ENCODE measurements around the gene PARD6B.
"Not testable (repeated sequence)": the region's sequence is repeated elsewhere in the genome, so short reads cannot be mapped to it uniquely, and the experiment has no call there.

Gene PARD6B

DNA sequence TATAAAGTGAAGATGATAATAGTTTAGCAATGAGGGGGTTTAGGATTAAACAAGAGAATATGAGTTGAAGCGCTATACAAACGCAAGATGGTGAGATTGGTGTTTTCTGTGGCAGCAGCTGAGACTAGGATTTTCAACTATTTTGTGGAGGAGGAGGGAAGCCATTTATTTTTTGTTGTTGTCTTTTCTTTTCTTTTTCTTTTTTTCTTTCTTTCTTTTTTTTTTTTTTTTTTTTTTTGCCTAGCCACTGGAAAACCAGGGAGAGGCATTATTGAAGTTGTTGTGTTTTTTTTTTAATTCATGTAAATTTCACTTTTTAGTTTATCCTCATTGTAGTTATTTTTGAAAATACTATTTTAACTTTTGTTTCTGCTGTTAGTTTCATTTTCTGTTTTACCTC is 15.9 kb downstream of the PARD6B start:
- DNase-seq, result no peak

DNA sequence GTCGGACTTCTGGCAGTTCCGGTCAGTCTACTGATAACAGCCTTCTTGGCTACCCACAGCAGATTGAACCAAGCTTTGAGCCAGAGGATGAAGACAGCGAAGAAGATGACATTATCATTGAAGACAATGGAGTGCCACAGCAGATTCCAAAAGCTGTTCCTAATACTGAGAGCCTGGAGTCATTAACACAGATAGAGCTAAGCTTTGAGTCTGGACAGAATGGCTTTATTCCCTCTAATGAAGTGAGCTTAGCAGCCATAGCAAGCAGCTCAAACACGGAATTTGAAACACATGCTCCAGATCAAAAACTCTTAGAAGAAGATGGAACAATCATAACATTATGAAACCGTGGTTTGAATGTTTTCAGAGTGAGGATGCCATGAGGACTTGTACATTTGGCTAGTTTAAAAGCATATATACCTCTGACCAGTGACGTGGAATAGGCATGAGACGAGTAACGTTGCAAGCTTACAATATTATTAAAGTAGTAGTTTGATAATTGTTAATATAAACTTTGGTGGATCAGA is 18.8 kb downstream of the PARD6B start:
- DNase-seq, result no peak

DNA sequence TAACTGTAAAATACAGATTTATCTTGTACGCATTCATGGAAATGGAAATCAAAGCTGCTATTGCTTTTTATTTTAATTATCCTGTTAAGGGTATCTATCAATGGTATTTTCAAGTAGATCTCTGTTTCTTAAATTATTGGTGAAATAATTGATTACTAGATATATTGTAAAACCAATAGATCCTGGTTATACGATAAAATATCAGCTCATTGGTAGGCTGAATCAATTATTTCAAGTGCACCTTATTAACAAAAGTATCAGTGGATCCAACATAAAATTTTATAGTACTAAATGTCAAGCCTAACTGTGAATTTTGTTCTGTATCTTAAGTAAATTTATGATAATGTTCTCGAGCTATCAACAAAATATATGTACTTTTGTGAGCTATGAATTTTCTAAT is 21.8 kb downstream of the PARD6B start:
- DNase-seq, result no peak

- no peak for DNase-seq
These were observed 23.0 kb downstream of the PARD6B start for GRCh38 chr20:50754420-50754819.

DNA sequence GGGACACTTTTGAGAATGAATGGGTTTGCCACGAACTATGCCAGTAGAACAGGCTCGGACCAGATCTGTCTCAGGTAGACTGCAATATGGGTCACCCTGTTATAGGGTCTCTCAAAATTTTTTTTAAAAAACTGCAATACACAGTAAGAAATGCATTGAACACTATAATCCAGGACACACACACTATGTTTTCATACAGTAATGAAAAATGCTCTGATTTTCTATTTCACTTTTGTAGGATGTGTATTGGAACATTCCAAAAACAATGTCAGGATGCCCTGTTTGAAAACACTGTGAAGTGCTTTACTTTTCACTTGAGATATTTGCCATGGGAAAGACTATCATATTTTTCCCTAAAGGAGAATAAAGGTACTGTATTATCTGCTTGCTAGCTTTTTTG is 25.1 kb downstream of the PARD6B start:
- DNase-seq, result no peak

- no peak for DNase-seq
These were observed 27.1 kb downstream of the PARD6B start for GRCh38 chr20:50758469-50758868.

DNA sequence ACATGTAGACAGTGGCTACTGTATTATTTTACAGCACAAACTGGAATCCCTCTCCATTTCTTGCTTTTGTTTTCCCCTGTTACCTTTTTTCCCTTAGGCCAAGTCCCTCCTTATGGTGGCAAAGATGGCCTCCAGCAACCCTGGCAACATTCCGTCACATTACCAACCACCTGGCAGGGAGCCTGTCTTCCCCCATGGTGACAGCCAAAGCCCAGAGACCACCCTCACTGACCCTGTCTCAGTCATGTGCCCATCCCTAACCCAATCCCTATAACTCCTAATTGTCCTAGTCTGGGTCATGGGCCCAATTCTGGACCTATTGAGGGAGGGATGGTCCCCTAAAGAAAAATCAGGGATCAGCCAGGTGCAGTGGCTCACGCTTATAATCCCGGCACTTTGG is 27.6 kb downstream of the PARD6B start:
- DNase-seq, result no peak

- DNase-seq, result no peak
These were observed 28.3 kb downstream of the PARD6B start for GRCh38 chr20:50759678-50760077.

- no peak for DNase-seq
These were observed 30.7 kb downstream of the PARD6B start for GRCh38 chr20:50762045-50762422.

GRCh38 chr20:50762435-50763220 is 31.2 kb downstream of the PARD6B start:
- no peak for DNase-seq

- not testable (repeated sequence) for DNase-seq
These were observed 32.4 kb downstream of the PARD6B start for GRCh38 chr20:50763550-50764458.

- not testable (repeated sequence) for DNase-seq
These were observed 33.9 kb downstream of the PARD6B start for GRCh38 chr20:50765251-50765650.

GRCh38 chr20:50765674-50766073 is 34.3 kb downstream of the PARD6B start:
- DNase-seq, result no peak

- DNase-seq, result not testable (repeated sequence)
These were observed 35.8 kb downstream of the PARD6B start for GRCh38 chr20:50766955-50767809.

DNA sequence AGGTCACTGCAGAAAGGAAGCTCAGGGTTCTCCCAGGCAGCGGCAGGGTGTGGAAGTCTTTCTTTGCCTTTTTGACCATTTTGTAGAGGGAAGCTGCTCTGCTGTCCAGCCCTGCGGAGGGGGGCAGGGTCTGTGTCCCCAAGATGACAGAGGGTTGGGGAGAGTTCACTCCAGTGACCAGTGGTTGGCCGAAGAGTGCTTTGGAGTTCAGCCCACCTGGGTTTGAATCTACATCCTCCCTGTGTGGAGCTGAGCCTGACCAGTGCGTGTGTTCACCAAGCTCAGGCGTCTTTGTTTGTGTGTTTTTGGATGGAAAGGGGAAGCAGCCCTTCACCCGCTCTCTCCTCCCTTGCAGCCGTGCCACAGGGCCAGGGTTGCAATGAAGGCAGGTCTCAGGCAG is 37.6 kb downstream of the PARD6B start:
- not testable (repeated sequence) for DNase-seq

- DNase-seq, result not testable (repeated sequence)
These were observed 38.2 kb downstream of the PARD6B start for GRCh38 chr20:50769551-50770085.

DNA sequence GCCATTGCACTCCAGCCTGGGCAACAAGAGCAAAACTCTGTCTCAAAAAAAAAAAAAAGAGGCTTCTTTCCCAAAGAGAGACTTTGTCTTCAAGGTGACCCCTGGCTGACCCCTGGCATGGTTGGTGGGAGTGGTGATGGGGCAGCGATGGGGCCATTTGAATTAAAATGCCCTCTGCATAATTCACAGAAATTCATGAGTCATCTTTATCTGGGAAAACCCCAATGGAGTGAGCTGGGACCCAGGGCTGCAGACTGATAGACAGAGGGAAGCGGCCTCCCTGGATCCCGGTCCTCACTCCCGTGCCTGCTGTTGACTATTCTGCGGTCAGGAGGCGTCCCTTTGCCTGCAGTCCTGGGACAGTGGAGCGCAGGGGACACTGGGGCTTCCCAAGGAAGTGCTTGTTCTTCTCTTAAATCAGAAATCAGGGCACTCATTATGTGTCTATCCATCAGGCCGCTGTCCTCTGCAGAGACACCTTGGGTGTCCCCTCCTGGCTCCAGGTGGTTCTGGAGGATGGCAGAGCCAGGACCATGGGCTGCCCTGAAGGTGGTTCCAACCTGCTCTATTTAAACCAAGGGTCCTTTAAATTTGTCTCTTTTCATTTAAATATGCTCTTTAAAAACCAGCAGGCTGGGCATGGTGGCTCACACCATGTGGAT is 40.2 kb downstream of the PARD6B start:
- DNase-seq, result not testable (repeated sequence)

DNA sequence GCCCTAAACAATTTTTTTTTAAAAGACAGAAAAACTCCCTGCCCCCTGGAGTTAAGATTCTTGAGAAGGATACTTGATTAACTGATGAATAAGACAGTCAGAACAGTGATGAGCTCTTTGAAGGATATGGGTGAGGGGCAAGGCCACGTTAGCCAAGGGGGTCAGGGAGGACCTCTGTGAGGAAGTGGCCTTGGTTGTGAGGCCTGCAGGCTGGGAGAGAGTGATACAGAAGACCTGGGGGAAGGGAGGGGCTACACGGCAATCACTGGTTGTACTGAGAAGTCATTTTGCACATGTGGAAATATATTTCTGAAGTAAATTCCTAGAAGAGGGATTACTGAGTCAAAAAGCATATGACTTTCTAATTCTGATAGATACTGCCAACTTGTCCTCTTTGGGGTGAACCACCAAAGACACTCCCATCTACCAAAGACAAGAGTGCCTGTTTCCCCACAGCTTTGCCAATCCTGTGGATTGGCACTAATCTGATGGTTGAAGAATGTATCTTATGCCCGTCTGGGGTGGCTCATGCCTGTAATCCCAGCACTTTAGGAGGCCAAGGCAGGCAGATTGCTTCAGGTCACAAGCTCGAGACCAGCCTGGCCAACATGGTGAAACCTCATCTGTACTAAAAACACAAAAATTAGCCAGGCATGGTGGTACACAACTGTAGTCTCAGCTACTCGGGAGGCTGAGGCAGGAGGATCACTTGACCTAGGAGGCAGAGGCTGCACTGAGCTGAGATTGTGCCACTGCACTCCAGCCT is 41.2 kb downstream of the PARD6B start:
- DNase-seq, result no peak

DNA sequence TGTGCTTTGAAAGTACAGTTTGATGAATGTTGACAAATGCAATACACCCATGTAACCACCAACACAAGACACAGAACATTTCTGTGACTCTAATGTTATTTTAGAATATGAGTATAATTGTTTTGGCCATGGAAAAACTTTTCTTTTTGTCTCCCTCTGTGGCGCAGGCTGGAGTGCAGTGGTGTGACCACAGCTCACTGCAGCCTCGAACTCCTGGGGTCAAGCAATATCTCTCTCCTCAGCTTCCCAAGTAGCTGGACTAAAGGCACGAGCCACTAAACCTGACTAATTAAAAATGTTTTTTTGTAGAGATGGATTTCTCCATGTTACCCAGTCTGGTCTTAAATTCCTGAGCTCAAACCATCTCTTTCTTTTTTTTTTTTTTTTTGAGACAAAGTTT is 43.1 kb downstream of the PARD6B start:
- DNase-seq, result no peak

GRCh38 chr20:50776122-50776817 is 44.9 kb downstream of the PARD6B start:
- no peak for DNase-seq

DNA sequence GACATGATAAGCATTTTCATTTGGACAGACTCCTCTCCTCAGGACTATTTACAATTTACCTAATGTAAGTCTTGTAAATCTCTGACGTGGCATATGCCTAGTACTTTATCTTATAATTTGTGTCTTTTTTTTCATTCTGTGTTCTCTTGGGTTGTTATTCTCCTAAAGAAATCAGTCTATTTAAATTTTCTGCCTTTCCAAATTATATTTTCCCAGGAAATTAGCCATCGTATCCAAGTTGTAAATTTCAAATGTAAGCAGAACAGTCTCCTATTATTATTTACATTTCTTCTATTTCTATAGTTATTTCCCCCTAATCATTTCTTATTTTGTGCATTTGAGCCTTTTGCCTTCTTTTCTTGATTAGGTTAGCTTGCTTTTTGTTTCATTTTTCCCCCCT is 46.0 kb downstream of the PARD6B start:
- DNase-seq, result no peak

Data from NCI-H510A (cell line).